ENCODE results near the gene CDC45. TPM values are rescaled to one million over a fixed set of nuclear protein-coding genes. Genes with fewer than 3 reads are reported as not detected.

Gene CDC45
- total RNA-seq, 1 experiment from 2014 or later: 29.1 TPM

GRCh38 chr22:19520007-19520406 is 40.3 kb downstream of the CDC45 start:
- Histone ChIP-seq H3K4me2 (no peak overlapping the region), H3K9me3 (ENCODE audit: insufficient read depth, low read depth) (no peaks in the 10 kb centered on the region), H3K4me1 (replicated peaks; ENCODE audit: insufficient read depth) (no peaks in the 10 kb centered on the region), H3K36me3 (ENCODE audit: low read depth) (no peaks in the 10 kb centered on the region), H3K27me3 (ENCODE audit: insufficient read depth, low read depth) (no peaks in the 10 kb centered on the region), H2AFZ (no peak overlapping the region), H4K20me1 (ENCODE audit: insufficient read depth) (no peaks in the 10 kb centered on the region), H3K9me2 (ENCODE audit: insufficient read depth) (no peaks in the 10 kb centered on the region), H3F3A (ENCODE audit: insufficient read depth, low read depth) (no peaks in the 10 kb centered on the region), H3K27ac (no peak overlapping the region), H3K79me2 (ENCODE audit: low read depth) (no peaks in the 10 kb centered on the region), H3K4me3 (no peak overlapping the region)
- no peak for TF ChIP-seq EZH2 (IDR thresholded peaks at IDR 0.05; ENCODE audit: low read depth)
- no peak for TF ChIP-seq CTCF (conservative IDR thresholded peaks at IDR 0.05)
- intact Hi-C loops (cut with micrococcal nuclease; ENCODE audit: unreplicated experiment): no loop called here
- no TSS peak for BruUV-seq (replicated peaks)
- DNase-seq: no peak
- POLR2A ChIA-PET (ENCODE audit: unreplicated experiment): interaction anchor here (0.6 kb wide), 1 partner anchor 17 kb away, joined by 6 read pairs; no protein-coding TSS in a partner anchor
- CTCF ChIA-PET: no interaction called here

- H4K20me1 ChIP-seq (ENCODE audit: insufficient read depth): no peaks in the 10 kb centered on the region
- no peaks in the 10 kb centered on the region for H3K4me1 ChIP-seq (replicated peaks; ENCODE audit: insufficient read depth)
- H2AFZ ChIP-seq: no peak overlapping the region
- no peak for DNase-seq
- intact Hi-C loops (cut with micrococcal nuclease; ENCODE audit: unreplicated experiment): no loop called here
- H3F3A ChIP-seq (ENCODE audit: insufficient read depth, low read depth): no peaks in the 10 kb centered on the region
- H3K4me3 ChIP-seq: no peak overlapping the region
- H3K27me3 ChIP-seq (ENCODE audit: insufficient read depth, low read depth): no peaks in the 10 kb centered on the region
- BruUV-seq (replicated peaks): no TSS peak
- no peaks in the 10 kb centered on the region for H3K79me2 ChIP-seq (ENCODE audit: low read depth)
- no peak overlapping the region for H3K27ac ChIP-seq
- TF ChIP-seq CTCF (conservative IDR thresholded peaks at IDR 0.05): no peak
- no peak for TF ChIP-seq EZH2 (IDR thresholded peaks at IDR 0.05; ENCODE audit: low read depth)
- ChIA-PET POLR2A (ENCODE audit: unreplicated experiment) (interaction anchor here (0.6 kb wide), 1 partner anchor 18 kb away, joined by 6 read pairs; no protein-coding TSS in a partner anchor), CTCF (no interaction called here)
- no peaks in the 10 kb centered on the region for H3K9me3 ChIP-seq (ENCODE audit: insufficient read depth, low read depth)
- no peak overlapping the region for H3K4me2 ChIP-seq
- no peaks in the 10 kb centered on the region for H3K9me2 ChIP-seq (ENCODE audit: insufficient read depth)
- no peaks in the 10 kb centered on the region for H3K36me3 ChIP-seq (ENCODE audit: low read depth)
Measured at GRCh38 chr22:19520566-19521305, 41.0 kb downstream of the CDC45 start.

- no peaks in the 10 kb centered on the region for H3K9me3 ChIP-seq (ENCODE audit: insufficient read depth, low read depth)
- H4K20me1 ChIP-seq (ENCODE audit: insufficient read depth): no peaks in the 10 kb centered on the region
- BruUV-seq (replicated peaks): no TSS peak
- ChIA-PET POLR2A (ENCODE audit: unreplicated experiment) (no interaction called here), CTCF (interaction anchor here (0.6 kb wide), 1 partner anchor 88 kb away, joined by 6 read pairs; no protein-coding TSS in a partner anchor)
- intact Hi-C loops (cut with micrococcal nuclease; ENCODE audit: unreplicated experiment): no loop called here
- TF ChIP-seq EZH2 (IDR thresholded peaks at IDR 0.05; ENCODE audit: low read depth) (no peak), CTCF (conservative IDR thresholded peaks at IDR 0.05) (no peak)
- H3K4me2 ChIP-seq: no peak overlapping the region
- no peaks in the 10 kb centered on the region for H3K36me3 ChIP-seq (ENCODE audit: low read depth)
- H3K9me2 ChIP-seq (ENCODE audit: insufficient read depth): no peaks in the 10 kb centered on the region
- H3K4me1 ChIP-seq (replicated peaks; ENCODE audit: insufficient read depth): no peaks in the 10 kb centered on the region
- no peaks in the 10 kb centered on the region for H3K27me3 ChIP-seq (ENCODE audit: insufficient read depth, low read depth)
- H3K79me2 ChIP-seq (ENCODE audit: low read depth): no peaks in the 10 kb centered on the region
- DNase-seq: no peak
- H2AFZ ChIP-seq: no peak overlapping the region
- no peak overlapping the region for H3K4me3 ChIP-seq
- H3K27ac ChIP-seq: no peak overlapping the region
- no peaks in the 10 kb centered on the region for H3F3A ChIP-seq (ENCODE audit: insufficient read depth, low read depth)
Measured at GRCh38 chr22:19522190-19522880, 42.6 kb downstream of the CDC45 start.
